ENCODE measurements around the gene KRTAP12-4. TPM values are rescaled to one million over a fixed set of nuclear protein-coding genes. Genes with fewer than 3 reads are reported as not detected.

Gene KRTAP12-4
- total RNA-seq, 1 donor, result not detected

GRCh38 chr21:44616591-44616926 is 37.9 kb downstream of the KRTAP12-4 start:
- DNase-seq (ENCODE audit: low read depth), result no peak
- H3K4me3 ChIP-seq (ENCODE audit: low read depth, low read length), result no peak overlapping the region
- TF ChIP-seq, protein P1, sequence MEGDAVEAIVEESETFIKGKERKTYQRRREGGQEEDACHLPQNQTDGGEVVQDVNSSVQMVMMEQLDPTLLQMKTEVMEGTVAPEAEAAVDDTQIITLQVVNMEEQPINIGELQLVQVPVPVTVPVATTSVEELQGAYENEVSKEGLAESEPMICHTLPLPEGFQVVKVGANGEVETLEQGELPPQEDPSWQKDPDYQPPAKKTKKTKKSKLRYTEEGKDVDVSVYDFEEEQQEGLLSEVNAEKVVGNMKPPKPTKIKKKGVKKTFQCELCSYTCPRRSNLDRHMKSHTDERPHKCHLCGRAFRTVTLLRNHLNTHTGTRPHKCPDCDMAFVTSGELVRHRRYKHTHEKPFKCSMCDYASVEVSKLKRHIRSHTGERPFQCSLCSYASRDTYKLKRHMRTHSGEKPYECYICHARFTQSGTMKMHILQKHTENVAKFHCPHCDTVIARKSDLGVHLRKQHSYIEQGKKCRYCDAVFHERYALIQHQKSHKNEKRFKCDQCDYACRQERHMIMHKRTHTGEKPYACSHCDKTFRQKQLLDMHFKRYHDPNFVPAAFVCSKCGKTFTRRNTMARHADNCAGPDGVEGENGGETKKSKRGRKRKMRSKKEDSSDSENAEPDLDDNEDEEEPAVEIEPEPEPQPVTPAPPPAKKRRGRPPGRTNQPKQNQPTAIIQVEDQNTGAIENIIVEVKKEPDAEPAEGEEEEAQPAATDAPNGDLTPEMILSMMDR (IDR thresholded peaks at IDR 0.05; ENCODE audit: insufficient read depth, low read length), result no peak

- no peak overlapping the region for H3K4me3 ChIP-seq (ENCODE audit: low read depth, low read length)
- TF ChIP-seq, protein P1 (IDR thresholded peaks at IDR 0.05; ENCODE audit: insufficient read depth, low read length), result no peak
- no peak for DNase-seq (ENCODE audit: low read depth)
These were observed 38.4 kb downstream of the KRTAP12-4 start for GRCh38 chr21:44615911-44616590.

GRCh38 chr21:44615466-44615865 is 39.0 kb downstream of the KRTAP12-4 start:
- H3K4me3 ChIP-seq (ENCODE audit: low read depth, low read length), result no peak overlapping the region
- DNase-seq (ENCODE audit: low read depth), result no peak
- TF ChIP-seq, protein P1 (IDR thresholded peaks at IDR 0.05; ENCODE audit: insufficient read depth, low read length), result no peak

GRCh38 chr21:44614961-44615391 is 39.5 kb downstream of the KRTAP12-4 start:
- H3K4me3 ChIP-seq (ENCODE audit: low read depth, low read length), result no peak overlapping the region
- no peak for DNase-seq (ENCODE audit: low read depth)
- TF ChIP-seq, protein P1 (IDR thresholded peaks at IDR 0.05; ENCODE audit: insufficient read depth, low read length), result no peak

DNA sequence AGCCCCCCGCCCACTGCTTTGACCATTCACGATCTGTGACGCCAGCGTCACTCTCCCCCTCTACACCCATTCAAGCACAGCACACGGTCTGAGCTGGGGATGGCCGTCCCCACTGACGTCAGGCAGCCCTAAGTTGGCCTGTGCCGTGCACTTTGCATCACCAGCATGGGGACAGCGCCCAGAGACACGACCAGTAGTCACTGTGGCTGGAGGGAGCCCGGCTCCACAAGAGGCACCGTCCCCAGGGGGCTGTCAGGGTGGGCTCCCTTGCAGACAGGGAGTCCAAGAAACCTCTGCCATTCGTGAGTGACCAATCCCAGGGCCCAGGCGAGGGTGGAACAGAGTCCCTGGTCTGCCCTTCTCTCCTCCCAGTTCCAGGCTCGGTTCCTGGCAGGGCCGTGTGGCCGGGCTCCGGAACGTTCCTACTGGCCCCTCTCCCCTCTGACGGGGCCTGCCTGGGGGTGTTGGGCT is 40.3 kb downstream of the KRTAP12-4 start:
- TF ChIP-seq, protein P1 (IDR thresholded peaks at IDR 0.05; ENCODE audit: insufficient read depth, low read length), result no peak
- H3K4me3 ChIP-seq (ENCODE audit: low read depth, low read length), result no peak overlapping the region
- DNase-seq (ENCODE audit: low read depth), result no peak

- TF ChIP-seq, protein P1 (IDR thresholded peaks at IDR 0.05; ENCODE audit: insufficient read depth, low read length), result no peak
- H3K4me3 ChIP-seq (ENCODE audit: low read depth, low read length), result no peak overlapping the region
- no peak for DNase-seq (ENCODE audit: low read depth)
These were observed 40.9 kb downstream of the KRTAP12-4 start for GRCh38 chr21:44613386-44614155.

Measured in fibroblast of the aortic adventitia (primary cell).